B cell (primary cell): ENCODE data around the gene MMP24. TPM values are rescaled to one million over a fixed set of nuclear protein-coding genes. Genes with fewer than 3 reads are reported as not detected.

ENCODE experiments used
- ATAC-seq: fragments of 200-7000 bp; cut with Tn5 transposase; one replicate; pipeline ENCODE4 v1.10.0; 2021; ENCODE audit warnings: low read depth, mild to moderate bottlenecking, moderate number of reproducible peaks, moderate library complexity
- CTCF ChIA-PET: fragments of 350-600 bp; sonication (Branson Sonifier 250); formaldehyde crosslinking; loops from one replicate; lab custom pipeline; 2021; ENCODE audit warnings: antibody characterized with exemption, inconsistent platforms; lab: Charles Lee
- POLR2A ChIA-PET: fragments of 350-600 bp; sonication (Branson Sonifier 250); formaldehyde crosslinking; loops from one replicate; lab custom pipeline; 2021; ENCODE audit warnings: antibody characterized with exemption; lab: Charles Lee
- DNase-seq: peaks from one replicate; pipeline ENCODE4 v3.0.0; 2013
- H2AFZ ChIP-seq: 2 replicates; pipeline ENCODE4 v1.6.1; 2012; ENCODE audit warnings: mild to moderate bottlenecking, low read depth, low read length; ENCODE audit not compliant: insufficient read depth, poor library complexity, severe bottlenecking
- H3K27ac ChIP-seq, 2 donors: 1 replicate in 1 of 2; 2 replicates in 1 of 2; pipeline ENCODE4 v1.5.1; 2012 to 2013; ENCODE audit warnings: low read length in 2 of 2, mild to moderate bottlenecking in 2 of 2, moderate library complexity in 1 of 2
- H3K27me3 ChIP-seq, 4 experiments: fragments of 200-600 bp in 1 of 4; sonication (generic) in 1 of 4; replicated peaks in 1 of 4; 1 replicate in 2 of 4; 2 replicates in 2 of 4; pipeline versions ENCODE4 v1.6.1 to v1.7.0; 2013 to 2016; ENCODE audit warnings: low read length in 3 of 4, mild to moderate bottlenecking in 2 of 4, mixed read lengths in 1 of 4, moderate library complexity in 1 of 4; ENCODE audit not compliant: insufficient read depth in 4 of 4, control insufficient read depth in 3 of 4; ENCODE audit errors: control extremely low read depth in 1 of 4
- H3K36me3 ChIP-seq, 2 experiments: replicated peaks in 1 of 2; 1 replicate in 1 of 2; 2 replicates in 1 of 2; pipeline versions ENCODE4 v1.6.1 to v1.7.1; 2013; ENCODE audit warnings: low read length in 1 of 2; ENCODE audit not compliant: insufficient read depth in 2 of 2, control insufficient read depth in 1 of 2; ENCODE audit errors: control extremely low read depth in 1 of 2, extremely low read depth in 1 of 2
- H3K4me1 ChIP-seq, 2 donors: fragments of 200-600 bp in 1 of 2; sonication (generic) in 1 of 2; 1 replicate in 1 of 2; 2 replicates in 1 of 2; pipeline versions ENCODE4 v1.5.1 to v1.6.1; 2013 to 2017; ENCODE audit warnings: low read length in 2 of 2; ENCODE audit not compliant: control insufficient read depth in 2 of 2, insufficient read depth in 2 of 2
- H3K4me2 ChIP-seq: replicated peaks from 2 replicates; pipeline ENCODE3; 2012; ENCODE audit warnings: mild to moderate bottlenecking, low read depth, low read length; ENCODE audit not compliant: poor library complexity, severe bottlenecking
- H3K4me3 ChIP-seq, 5 experiments: fragments of 200-600 bp in 1 of 5; sonication (generic) in 1 of 5; 1 replicate in 3 of 5; 2 replicates in 2 of 5; pipeline versions ENCODE4 v1.5.1 to v1.7.0; 2011 to 2016; ENCODE audit warnings: low read length in 4 of 5, mild to moderate bottlenecking in 4 of 5, low read depth in 2 of 5, control low read depth in 1 of 5, moderate library complexity in 1 of 5; ENCODE audit not compliant: insufficient read depth in 1 of 5; ENCODE audit errors: control extremely low read depth in 1 of 5, extremely low read depth in 1 of 5
- H3K79me2 ChIP-seq: fragments of 200-600 bp; sonication (generic); one replicate; pipeline ENCODE4 v1.6.0; 2016; ENCODE audit warnings: low read length; ENCODE audit not compliant: control insufficient read depth, insufficient read depth
- H3K9ac ChIP-seq: fragments of 200-600 bp; sonication (generic); 2 replicates; pipeline ENCODE4 v1.6.1; 2017; ENCODE audit warnings: mild to moderate bottlenecking, low read length, moderate library complexity
- H3K9me3 ChIP-seq, 3 donors: one replicate each; pipeline versions ENCODE4 v1.6.1 to v1.7.1; 2013; ENCODE audit warnings: low read length in 2 of 3; ENCODE audit not compliant: control insufficient read depth in 2 of 3, insufficient read depth in 1 of 3; ENCODE audit errors: control extremely low read depth in 1 of 3
- H4K20me1 ChIP-seq: 2 replicates; pipeline ENCODE4 v1.6.0; 2012; ENCODE audit warnings: mild to moderate bottlenecking, low read length; ENCODE audit not compliant: insufficient read depth, control insufficient read depth, poor library complexity, severe bottlenecking
- H3K27ac Mint-ChIP-seq: one replicate; pipeline ENCODE4 v1.8.0; 2021; ENCODE audit warnings: mixed read lengths
- H3K27me3 Mint-ChIP-seq: one replicate; pipeline ENCODE4 v1.8.0; 2021; ENCODE audit warnings: mixed read lengths
- H3K4me1 Mint-ChIP-seq: one replicate; pipeline ENCODE4 v1.8.0; 2021; ENCODE audit warnings: mixed read lengths
- H3K4me3 Mint-ChIP-seq: one replicate; pipeline ENCODE4 v1.8.0; 2021; ENCODE audit warnings: mixed read lengths
- H3K9me3 Mint-ChIP-seq: one replicate; pipeline ENCODE4 v1.8.0; 2022; ENCODE audit warnings: mixed read lengths; ENCODE audit not compliant: insufficient read depth
- CTCF ChIP-seq: fragments of 200-600 bp; IDR thresholded peaks from one replicate; pipeline ENCODE4 v1.8.0; 2022; ENCODE audit warnings: antibody characterized with exemption, mild to moderate bottlenecking
- EZH2 ChIP-seq: IDR thresholded peaks from 2 replicates; pipeline ENCODE4 v1.6.1; 2012; ENCODE audit warnings: borderline replicate concordance, low read depth, mild to moderate bottlenecking, moderate library complexity, low read length; ENCODE audit not compliant: insufficient read depth, poor library complexity, severe bottlenecking
- WGBS: methylation state at CpG from one replicate; pipeline ENCODE4 v1.1.5; 2013; ENCODE audit warnings: missing lambda C conversion rate; ENCODE audit not compliant: insufficient coverage; 5-methylcytosine and 5-hydroxymethylcytosine counted together
- intact Hi-C: fragments of 100-400 bp; cut with micrococcal nuclease; formaldehyde crosslinking; loops from one replicate; pipeline ENCODE4 v1.10.0; 2022
- polyA plus RNA-seq: library from polyadenylated mRNA; depleted of rRNA; stranded (reverse); fragments of >200 nt; gene quantifications from 2 replicates; pipeline ENCODE4 v1.2.3, GENCODE V29; 2012
- total RNA-seq, 2 donors: library from RNA; stranded (reverse); fragments of 120-200 nt in 1 of 2; gene quantifications; 1 replicate in 1 of 2; 2 replicates in 1 of 2; pipeline versions ENCODE4 v1.2.3 to v1.2.4, GENCODE V29; 2013 to 2022

Gene MMP24
- total and polyA plus RNA-seq, 2 donors (not counting 1 experiment from before 2014, with no cell fraction given): not detected

- H3K27ac Mint-ChIP-seq: no peak overlapping the region
- Histone ChIP-seq H4K20me1 (peaks cover 26% of the 10 kb centered on the region), H3K79me2 (peaks cover 52% of the 10 kb centered on the region), H3K9ac (no peak overlapping the region), H3K27me3 (no peaks in the 10 kb centered on the region), H3K9me3 (no peaks in the 10 kb centered on the region), H2AFZ (no peak overlapping the region), H3K27ac (no peak overlapping the region), H3K4me3 (no peak overlapping the region), H3K4me1 (no peaks in the 10 kb centered on the region), H3K36me3 (peaks cover 0 to 41% of the 10 kb centered on the region in 2 experiments), H3K4me2 (no peak overlapping the region)
- ChIA-PET POLR2A (no interaction called here), CTCF (no interaction called here)
- no peaks in the 10 kb centered on the region for H3K4me1 Mint-ChIP-seq
- 83% methylated on average over 1 of the region's 1 CpG for WGBS
- H3K27me3 Mint-ChIP-seq: no peaks in the 10 kb centered on the region
- intact Hi-C loops: no loop called here
- H3K4me3 Mint-ChIP-seq: no peak overlapping the region
- DNase-seq (no peak), ATAC-seq (no peak)
- no peaks in the 10 kb centered on the region for H3K9me3 Mint-ChIP-seq
- TF ChIP-seq EZH2: no peak
- no peak for TF ChIP-seq CTCF
These were observed 38.3 kb downstream of the MMP24 start for GRCh38 chr20:35264755-35265154.

GRCh38 chr20:35267092-35267491, 40.6 kb downstream of the MMP24 start:
- no peaks in the 10 kb centered on the region for H3K9me3 ChIP-seq
- peaks cover 0 to 51% of the 10 kb centered on the region in 2 experiments for H3K36me3 ChIP-seq
- WGBS: 97% methylated on average over 15 of the region's 16 CpGs
- H3K27me3 Mint-ChIP-seq: no peaks in the 10 kb centered on the region
- intact Hi-C loops: no loop called here
- H2AFZ ChIP-seq: no peak overlapping the region
- H3K4me1 Mint-ChIP-seq: no peaks in the 10 kb centered on the region
- H3K4me3 Mint-ChIP-seq: no peak overlapping the region
- no peak overlapping the region for H3K4me2 ChIP-seq
- H3K4me1 ChIP-seq: no peaks in the 10 kb centered on the region
- H3K27me3 ChIP-seq: no peaks in the 10 kb centered on the region
- TF ChIP-seq EZH2: no peak
- TF ChIP-seq CTCF: no peak
- peaks cover 26% of the 10 kb centered on the region for H4K20me1 ChIP-seq
- no peaks in the 10 kb centered on the region for H3K9me3 Mint-ChIP-seq
- no peak overlapping the region for H3K27ac ChIP-seq
- CTCF ChIA-PET: no interaction called here
- H3K79me2 ChIP-seq: peaks cover 59% of the 10 kb centered on the region
- no peak overlapping the region for H3K4me3 ChIP-seq
- no peak overlapping the region for H3K9ac ChIP-seq
- POLR2A ChIA-PET: no interaction called here
- H3K27ac Mint-ChIP-seq: no peak overlapping the region
- no peak for DNase-seq
- ATAC-seq: no peak
